NOMO-1 treated with dmso at 0.1 percent for 144 hours (cell line): Measurements from ENCODE around the gene CARD10.
A peak's percentile ranks its signal among the peaks of the same experiment; 100 is the strongest.

Experiments used
- DNase-seq: peaks from one replicate; lab custom pipeline; 2025; ENCODE audit not compliant: unreplicated experiment; lab: John Stamatoyannopoulos, UW

CARD10 gene

DNA sequence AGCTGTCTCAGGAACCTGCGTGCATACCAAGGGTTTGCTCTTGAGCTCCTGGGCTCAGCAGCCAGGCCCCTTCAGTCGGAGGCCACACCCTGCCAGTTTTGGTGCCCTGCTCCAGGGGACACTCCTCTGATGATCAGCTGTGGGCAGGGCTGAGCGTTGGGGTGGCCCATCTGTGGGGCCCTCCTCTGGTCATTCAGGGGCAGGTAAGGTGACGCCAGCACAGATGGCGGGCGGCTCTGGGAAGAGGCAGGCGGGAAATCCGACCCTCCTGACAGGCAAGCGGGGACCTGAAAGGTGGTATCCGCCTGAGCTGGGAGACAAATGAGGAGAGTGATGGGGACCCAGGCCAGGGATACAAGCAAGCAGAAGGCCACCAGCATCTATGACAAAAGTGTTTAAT lies 29.2 kb downstream of the CARD10 start:
- DNase-seq: no peak

DNA sequence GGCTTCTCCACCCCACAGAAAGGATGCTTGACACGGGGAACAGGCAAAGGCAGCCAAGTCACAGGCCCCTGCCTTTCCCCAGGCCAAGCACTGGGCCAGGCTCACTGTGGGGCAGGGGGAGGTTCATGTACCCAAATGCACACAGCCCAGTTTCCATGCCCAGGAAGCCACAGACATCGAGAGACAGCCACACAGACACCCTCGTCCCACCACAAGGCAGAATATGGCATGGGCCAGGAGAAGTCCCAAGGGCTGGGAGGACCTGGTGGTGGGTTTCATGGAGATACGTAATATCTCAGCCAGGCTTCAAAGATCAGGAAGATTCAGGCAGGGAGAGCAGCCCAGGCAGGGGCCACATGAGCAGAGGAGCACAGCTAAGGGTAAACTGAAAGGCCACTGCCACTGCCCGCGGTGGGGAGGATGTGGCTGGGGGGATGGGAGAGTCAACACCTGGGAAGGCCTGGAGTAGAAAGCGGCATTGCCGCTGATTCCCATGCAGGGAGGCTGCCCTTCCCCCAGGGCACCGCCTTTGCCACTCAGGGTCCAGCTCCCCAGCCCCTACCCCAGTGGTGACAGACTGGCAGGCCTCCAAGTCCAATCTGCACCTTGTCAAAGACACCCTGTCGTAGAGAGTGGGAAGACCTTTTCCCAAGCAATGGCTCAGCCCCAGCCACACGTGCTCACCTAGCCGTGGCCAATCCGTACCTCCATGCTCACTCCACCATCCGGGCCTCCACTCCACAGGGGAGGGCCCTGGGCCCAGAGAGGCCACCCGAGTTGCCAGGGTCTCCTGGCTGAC lies 30.7 kb downstream of the CARD10 start:
- no peak for DNase-seq

DNA sequence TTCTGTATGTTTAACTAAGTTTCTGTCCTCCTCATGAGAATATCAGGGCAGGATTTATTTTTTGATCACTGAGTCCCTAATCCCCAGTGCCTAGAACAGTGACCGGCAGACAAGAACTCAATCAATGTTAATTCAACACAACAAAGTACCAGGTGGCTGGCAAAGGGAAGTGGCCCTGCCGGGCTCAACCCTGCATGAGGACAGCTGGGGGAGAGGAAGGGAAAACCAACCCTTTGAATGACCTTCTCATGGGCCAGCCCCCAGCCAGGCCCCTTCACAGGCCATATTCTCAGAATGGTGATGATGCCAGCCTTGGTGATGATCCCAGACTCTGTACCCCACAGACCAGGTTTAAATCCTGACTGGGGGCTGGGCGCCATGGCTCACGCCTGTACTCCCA lies 31.6 kb downstream of the CARD10 start:
- no peak for DNase-seq

DNA sequence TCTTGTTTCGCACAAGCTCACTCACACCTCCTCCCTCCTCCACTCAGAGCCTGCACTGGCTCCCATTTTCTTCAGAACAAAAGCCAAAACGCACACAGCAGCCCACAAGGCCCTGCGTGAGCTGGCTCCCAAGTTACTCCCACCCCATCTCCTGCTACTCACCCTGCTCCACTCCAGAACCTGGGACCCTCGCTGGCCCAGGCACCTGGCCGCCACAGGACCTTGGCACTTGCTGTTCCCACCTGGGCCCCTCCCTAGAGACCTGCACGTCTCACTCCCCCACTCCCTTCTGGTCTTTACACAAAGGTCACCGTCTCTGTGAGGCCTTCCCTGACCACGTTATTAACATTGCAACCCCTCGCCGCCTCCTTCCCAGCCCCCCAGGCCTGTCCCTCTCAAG lies 32.1 kb downstream of the CARD10 start:
- no peak for DNase-seq

DNA sequence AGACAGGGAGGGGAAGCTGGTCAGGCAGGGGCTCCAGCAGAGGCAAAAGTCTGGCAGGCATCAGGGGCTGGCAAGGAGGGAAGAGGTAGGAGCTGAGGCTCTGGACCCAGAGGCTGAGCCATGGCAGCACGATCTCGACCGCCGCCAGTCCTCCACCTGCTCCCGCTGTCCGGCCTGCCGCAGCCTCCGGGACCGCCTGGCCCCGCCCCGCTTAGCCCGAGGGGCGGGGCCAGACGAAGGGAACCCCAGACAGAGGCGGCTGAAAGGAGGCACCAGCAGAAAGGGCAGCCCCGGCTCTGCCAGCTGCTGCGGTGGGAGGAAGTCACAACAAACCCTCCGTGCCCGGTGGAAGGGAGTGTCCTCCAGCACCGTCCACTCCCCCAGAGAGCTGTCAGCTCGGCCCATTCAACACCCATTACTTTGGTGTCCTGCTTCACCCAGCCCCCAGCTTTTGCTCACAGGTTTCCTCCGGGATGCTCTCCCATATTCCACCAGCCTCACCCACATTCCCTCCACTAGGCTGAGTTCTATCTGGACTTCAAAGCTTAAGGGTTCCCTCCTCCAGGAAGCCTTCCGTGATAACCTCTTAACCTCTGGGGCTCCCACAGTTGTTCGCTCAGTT lies 32.9 kb downstream of the CARD10 start, which contains the start of gene MFNG:
MFNG (minus strand) TSS at position 161 of the 622 bp plus-strand sequence. CDS start 207 bp downstream, outside the sequence.
- DNase-seq: peak; percentile 94

DNA sequence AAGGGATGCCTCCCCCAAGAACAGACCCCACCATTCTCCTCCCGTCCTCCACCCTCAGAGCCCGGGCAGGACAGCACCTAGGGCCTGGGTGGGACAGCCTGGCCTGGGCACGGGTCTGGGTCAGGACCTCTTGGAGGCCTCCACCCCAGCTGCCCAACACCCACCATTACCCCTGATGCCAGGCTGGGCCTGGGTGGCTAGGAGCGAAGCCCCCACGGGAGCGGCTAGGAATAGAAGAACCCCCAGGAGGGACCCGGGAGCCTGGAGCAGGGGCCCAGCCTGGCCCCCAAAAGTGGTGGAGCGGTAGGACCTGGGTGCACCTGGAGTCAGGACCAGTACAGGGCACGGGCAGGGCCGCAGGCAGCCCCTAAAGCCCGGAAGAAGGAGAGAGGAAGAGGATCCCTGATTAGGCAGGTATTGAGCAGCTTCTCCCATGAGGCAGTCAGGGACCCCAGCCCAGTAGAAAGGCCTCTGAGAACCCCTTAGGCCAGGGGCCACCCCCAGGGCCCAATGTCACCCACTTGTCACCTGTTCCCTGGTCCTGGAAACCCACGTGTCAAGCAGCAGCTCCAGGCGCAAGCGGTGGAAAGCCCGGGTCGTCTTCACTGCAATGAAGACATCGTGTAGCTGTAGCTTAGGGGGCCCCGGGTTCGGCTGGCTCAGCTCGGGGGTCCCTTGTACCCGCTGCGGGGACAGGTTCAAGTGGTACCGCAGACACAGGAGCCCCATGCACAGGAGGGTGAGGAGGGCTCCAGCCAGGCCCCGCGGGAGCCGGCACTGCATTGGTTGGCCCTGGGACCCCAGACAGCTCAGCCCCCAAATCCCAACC lies 33.6 kb downstream of the CARD10 start:
- no peak for DNase-seq

DNA sequence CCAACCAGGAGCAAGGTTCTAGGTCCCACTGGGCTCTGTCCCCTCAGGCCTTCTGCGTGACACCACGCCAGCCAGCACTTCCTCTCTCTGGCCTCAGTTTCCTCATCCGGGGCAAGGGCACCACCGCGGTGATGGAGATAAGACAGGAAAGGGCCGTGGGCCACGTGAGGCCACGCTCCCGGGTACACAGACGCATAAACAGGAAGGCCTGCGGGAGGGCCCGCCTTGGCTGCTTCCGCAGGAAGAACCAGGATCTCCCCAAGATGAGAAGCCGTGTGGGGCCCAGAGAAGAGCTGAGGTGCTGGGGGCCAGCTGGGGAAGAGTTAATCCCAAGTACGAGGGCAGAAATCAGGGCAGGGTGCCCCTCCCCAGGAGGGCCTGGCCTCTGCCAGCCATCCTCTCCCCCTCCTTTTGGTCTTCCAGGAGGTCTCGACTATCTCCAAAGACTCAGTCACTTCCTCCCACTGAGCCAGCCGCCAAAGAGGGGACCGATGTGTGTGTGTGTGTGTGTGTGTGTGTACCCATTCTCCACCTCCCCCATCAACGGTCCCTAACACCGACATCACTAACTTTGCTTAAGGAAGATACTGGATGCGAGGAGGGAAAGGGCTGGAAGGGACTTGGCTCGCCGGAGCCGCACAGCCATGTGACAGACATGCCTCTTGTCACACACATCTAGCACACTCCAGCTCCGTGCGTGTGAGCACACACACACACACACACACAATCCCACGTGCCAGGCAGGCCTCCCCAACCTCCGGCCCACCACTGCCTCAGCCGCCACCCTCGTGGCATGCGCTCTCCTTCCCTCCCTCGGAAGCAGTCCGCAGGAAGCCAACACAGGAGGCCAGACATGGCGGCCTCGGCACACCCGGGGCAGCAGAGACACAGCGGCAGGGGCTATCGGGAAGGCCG lies 34.5 kb downstream of the CARD10 start:
- peak; percentile 89 for DNase-seq

DNA sequence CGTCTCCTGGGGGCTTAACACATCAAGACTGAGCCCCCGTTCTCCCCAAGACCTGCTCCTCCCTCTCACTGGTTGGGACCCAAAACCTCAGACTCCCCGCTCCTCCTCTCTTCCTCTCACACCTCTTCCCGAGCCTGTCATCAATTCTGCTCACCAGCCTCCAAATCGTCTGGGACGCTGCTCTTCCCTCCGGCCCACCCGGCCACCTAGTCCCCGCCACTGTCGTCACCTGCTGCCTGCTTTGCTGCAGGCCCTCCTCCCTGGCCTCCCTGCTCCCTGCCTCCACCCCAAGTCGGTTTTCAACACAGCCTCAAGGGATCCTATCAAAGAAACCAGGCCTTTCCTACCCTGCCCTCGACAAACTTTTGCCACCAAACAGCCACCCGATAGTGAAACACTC lies 36.2 kb downstream of the CARD10 start:
- DNase-seq: no peak

DNA sequence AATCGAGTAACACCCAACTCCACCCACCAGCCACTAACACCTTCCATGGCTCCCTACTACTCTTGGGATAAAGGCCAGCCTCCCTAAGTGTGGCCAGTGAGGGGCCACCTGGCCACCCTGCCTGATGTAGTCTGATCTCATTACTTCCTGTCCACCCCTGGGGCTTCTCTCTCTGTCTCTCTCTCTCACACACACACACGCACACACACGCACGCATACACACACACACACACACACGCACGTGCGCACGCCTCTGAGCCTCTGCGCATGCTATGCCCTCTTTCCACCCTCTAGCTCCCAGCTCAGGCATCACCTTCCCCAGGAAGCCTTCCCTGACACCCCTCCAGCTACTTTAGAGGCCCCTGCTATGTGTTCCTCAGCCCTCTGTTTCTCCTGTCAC lies 37.0 kb downstream of the CARD10 start:
- DNase-seq: no peak

DNA sequence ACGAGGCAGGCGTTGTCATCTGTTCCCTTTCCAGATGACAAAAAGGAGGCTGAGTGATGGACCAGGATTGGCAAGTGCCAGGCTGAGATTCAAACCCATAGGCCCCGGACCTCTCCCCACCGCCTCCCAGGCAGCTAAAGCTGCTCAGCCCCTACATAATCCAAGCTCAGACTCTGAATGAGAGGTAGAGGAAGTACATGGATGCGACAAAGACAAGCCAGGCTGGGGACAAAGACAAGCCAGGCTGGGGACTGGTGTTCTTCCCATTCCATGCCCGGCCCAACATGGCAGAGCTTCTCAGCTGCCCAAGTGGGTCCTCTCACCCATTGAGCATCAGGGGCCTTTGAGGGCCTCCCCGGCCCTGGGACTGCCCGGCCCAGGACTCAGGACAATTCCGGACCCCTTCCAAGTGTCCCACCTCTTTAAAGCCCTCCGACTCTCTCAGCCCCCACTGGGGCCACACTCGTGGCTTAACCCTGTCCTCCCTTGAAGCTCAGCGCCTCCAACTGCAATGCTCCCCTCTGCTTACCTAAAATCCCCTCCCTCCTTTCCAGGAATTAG lies 37.8 kb downstream of the CARD10 start:
- no peak for DNase-seq

DNA sequence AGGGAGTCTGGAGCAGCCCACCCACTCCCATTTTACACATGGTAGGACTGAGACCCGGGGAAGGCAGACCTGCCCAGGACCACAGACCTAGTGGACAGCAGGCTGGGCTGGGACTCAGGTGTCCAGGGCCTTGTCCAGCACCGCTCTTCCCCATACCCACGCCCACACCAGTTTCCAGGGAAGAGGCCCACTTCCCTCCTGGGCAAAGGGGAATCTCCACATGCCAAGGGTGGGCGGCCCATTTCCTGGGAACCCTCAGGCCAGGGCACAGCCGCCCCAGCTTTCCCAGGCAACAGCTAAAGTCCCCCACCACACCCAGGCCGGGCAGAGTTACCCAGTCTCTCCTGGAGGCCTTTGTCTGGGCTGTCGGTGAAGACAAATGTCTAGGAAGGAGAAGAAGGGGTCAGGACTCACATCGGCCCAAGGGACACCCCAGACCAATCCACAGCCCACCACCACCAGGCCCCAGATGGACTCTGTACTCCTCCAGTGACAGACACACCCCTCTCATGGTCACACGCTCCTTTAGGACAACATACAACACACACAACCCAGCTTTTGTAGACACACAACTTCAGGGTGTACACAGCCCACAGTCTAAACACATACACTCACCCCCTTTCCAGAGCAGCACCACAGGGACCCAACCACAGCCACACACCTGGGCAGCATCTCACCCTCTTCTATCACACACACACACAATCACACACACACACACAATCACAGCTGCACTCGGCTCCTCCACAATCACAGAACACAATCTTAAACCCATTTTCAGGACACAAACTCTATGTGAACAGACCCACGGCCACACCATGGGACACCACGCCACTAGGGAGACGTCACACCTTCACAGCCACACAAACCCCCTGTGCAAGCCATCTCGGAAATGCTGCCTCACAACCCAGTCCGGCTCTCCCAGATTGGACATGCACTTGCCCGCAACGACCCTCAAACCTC lies 38.5 kb downstream of the CARD10 start:
- DNase-seq: no peak

DNA sequence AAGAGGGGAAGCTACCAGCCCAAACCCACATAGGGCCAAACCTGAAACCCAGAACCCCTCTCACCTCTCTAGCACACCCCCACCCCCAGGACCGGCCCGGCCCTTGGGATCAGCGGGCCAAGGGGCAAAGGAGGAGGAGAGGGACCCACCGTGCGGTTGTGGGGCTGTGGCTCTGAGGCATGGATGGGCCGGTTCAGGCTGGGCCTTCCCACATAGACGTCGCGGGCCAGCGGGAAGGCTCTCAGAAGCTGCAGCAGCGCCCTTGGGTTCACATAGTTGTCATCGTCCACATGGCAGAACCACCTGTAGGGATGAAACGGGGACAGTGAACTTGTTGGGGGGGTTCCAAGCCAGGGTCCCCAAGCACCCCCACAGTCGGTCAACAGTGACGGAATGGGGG lies 40.0 kb downstream of the CARD10 start:
- DNase-seq: no peak

DNA sequence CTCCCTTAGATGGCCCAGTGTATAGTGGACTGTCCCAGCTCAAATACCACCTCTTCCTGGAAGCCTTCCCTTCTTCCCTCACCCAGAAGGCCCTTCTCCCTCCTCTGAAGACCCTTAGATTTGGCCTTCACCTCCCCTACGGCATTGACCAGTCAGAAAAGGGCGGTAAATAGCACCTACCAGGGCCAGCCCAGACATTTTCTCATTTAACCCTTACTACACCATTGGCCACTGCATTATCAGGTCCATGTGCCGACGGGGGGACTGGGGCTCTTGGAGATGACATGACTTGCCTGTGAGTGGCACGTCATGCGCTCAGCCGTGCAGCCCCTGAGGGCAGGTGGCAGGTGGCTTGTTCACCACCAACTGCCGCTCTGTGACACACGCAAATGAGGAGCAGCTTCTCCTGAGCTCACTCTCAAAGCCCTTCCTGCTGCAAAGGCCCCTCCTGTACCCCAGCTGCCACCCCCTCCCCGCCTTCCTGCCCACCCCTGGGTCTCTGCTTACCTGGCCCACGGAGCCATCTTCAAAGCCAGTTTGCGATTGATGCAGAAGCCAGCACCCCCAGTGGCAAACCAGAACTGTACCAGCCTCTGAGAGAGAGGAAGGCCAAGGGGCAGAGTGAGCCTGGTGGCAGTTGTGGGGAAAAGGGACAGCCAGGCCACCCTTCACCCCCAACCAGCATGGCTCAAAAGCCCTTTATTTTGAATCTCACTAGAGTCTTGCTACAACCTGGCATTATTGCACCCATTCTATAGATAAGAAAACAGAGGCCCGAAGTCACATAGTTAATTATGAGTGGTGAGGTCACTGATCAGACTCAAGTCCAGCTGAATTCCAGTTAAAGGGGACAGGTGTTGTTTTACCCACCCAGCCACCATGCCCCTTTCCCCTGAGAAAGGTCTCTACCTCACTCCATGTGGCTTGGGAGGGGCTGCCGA lies 42.6 kb downstream of the CARD10 start:
- DNase-seq: no peak

DNA sequence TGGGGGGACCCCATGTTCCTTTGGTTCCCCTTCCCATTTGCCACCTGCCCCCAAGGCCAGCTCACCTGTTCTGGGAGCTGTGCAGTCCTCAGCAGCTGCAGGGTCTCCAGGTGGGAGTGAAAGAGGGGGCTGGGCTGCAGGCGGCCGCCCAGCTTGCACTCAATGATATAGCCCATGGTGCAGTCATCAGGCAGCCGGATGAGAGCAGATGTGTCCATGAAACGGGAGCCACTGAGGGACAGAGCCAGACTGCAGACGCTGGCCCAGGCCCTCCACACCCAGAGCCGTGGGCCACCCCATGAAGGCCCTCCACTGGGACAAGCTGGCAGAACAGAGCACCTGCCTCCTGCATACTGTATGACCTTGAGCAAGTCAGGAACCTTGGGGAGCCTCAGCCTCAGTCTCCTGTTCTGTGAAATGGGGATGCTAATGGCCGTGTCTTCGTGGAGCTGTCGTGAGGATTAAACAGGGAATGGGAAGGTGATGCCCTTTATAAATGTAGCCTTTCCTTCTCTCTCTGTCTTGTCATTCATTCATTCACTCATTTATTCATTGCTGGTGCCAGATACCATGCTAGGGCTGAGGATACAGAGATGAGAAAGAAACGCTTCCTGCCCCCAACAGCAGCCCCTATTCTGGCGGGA lies 44.6 kb downstream of the CARD10 start:
- no peak for DNase-seq

DNA sequence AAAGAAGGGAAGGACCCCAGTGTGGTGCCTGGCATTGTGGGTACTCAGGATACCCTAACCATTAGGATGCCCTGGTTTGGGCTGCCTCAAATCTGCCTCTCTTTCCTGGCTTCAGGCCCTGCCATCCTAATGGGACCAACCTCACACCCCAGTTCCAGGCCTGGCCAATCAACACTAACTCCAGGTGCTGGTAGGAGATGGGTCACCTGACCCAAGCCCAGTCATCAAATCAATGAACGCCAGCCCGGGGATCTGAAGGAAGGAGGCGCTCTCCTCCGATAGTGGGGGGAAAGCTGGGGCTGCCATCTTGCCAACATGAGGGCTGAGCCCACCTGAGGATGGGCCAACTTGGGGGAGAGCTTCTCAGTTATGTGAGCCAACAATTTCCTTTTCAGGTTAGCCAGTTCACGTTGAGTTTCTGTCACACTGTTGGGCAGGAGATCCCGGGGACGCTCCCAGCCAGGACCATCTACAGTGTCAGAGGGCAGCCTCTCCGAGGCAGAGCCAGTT lies 45.7 kb downstream of the CARD10 start:
- no peak for DNase-seq

DNA sequence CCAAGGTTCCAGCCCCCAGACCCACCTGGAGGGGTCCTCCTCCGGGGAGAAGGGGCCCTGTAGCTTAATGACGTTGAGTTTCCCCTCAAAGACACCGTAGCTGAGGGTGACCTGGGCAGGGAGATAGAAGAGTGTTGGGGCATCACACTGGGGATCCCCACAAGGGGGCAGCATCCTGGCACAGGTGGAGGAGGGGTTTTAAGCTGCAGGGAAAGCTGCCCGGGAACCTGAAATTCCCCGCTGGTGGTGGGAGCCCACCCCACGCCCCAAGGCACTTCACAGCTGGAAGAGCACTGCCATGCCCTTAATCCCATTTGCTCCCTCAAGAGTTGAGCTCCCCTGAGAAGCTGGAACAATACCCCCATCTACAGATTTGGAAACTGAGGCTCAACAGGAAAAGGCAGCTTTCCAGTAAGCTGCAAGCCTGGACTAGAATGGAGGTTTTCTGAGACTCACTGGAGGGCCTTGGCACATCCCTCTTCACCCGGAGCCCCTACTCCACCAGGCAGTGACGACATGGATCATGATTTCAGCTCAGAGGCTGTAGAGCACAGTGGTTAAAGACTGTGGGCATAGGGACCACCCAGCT lies 46.7 kb downstream of the CARD10 start:
- no peak for DNase-seq
